ENCODE measurements around the gene RPL18. TPM values are rescaled to one million over a fixed set of nuclear protein-coding genes. Genes with fewer than 3 reads are reported as not detected.

Gene RPL18
- total and polyA plus RNA-seq, 9 of the 15 experiments (the other 6 are each of a cell fraction or from before 2014, with no cell fraction given) = 312 to 2,635 (median 1,653) TPM

DNA sequence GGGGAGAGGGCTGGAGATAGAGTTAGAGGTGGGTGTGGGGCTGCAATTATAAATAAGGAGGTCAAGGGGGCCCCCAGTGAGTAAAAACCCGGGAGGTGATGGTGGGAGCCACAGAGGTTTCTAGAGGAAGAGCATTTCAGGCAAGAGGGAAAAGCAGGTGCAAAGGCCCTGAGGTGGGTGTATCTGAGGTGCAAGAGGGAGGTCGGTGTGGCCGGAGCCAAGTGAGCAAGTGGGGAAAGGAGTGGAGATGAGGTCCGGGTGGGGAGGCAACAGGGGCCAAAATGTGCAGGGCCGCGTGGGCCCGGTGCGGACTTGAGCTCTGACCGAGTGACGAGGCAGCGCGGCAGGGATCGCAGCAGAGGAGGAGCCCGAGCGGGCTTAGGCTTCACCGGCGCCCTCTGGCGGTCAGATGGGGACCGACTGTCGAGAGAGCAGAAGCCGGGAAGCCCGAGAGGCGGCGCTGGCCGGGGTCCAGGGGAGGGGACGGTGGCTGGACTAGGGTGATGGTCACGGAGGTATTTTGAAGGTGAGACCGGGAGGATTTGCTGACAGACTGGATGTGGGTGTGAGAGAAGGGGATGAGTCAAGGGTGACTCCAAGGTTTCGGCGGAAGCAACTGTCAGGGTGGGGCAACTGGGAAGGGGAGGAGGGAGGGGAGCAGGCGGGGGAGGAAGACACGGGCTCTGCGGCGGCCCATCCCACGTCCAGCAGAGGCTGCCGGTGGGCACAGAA is 30.1 kb downstream of the RPL18 start (continued):
- TF ChIP-seq, protein P1, sequence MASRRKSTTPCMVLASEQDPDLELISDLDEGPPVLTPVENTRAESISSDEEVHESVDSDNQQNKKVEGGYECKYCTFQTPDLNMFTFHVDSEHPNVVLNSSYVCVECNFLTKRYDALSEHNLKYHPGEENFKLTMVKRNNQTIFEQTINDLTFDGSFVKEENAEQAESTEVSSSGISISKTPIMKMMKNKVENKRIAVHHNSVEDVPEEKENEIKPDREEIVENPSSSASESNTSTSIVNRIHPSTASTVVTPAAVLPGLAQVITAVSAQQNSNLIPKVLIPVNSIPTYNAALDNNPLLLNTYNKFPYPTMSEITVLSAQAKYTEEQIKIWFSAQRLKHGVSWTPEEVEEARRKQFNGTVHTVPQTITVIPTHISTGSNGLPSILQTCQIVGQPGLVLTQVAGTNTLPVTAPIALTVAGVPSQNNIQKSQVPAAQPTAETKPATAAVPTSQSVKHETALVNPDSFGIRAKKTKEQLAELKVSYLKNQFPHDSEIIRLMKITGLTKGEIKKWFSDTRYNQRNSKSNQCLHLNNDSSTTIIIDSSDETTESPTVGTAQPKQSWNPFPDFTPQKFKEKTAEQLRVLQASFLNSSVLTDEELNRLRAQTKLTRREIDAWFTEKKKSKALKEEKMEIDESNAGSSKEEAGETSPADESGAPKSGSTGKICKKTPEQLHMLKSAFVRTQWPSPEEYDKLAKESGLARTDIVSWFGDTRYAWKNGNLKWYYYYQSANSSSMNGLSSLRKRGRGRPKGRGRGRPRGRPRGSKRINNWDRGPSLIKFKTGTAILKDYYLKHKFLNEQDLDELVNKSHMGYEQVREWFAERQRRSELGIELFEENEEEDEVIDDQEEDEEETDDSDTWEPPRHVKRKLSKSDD (conservative IDR thresholded peaks at IDR 0.05; ENCODE audit: low read length) = no peak
- TF ChIP-seq, protein P2, sequence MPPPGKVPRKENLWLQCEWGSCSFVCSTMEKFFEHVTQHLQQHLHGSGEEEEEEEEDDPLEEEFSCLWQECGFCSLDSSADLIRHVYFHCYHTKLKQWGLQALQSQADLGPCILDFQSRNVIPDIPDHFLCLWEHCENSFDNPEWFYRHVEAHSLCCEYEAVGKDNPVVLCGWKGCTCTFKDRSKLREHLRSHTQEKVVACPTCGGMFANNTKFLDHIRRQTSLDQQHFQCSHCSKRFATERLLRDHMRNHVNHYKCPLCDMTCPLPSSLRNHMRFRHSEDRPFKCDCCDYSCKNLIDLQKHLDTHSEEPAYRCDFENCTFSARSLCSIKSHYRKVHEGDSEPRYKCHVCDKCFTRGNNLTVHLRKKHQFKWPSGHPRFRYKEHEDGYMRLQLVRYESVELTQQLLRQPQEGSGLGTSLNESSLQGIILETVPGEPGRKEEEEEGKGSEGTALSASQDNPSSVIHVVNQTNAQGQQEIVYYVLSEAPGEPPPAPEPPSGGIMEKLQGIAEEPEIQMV (tag; conservative IDR thresholded peaks at IDR 0.05; ENCODE audit: low read depth) = no peak
- no peak for TF ChIP-seq SRSF1 (IDR thresholded peaks at IDR 0.05; ENCODE audit: low read depth, low read length)
- no peak for TF ChIP-seq ZNF143 (CRISPR knock-in tag; IDR thresholded peaks at IDR 0.05)
- no peak for TF ChIP-seq NR4A1 (CRISPR knock-in tag; IDR thresholded peaks at IDR 0.05)
- 0 out of 2 replicates have a peak, but pooled peaks have one; percentile 25 for TF ChIP-seq NR4A1 (tag; IDR thresholded peaks at IDR 0.05)
- peak; percentile 73; the same call in 1 of the 2 replicates for TF ChIP-seq FOXM1 (IDR thresholded peaks at IDR 0.05; ENCODE audit: low read depth)
- TF ChIP-seq FOXM1 (CRISPR knock-in tag; IDR thresholded peaks at IDR 0.05; ENCODE audit: low read depth) = peak; percentile 67; the same call in 1 of the 2 replicates
- TF ChIP-seq, protein P3, sequence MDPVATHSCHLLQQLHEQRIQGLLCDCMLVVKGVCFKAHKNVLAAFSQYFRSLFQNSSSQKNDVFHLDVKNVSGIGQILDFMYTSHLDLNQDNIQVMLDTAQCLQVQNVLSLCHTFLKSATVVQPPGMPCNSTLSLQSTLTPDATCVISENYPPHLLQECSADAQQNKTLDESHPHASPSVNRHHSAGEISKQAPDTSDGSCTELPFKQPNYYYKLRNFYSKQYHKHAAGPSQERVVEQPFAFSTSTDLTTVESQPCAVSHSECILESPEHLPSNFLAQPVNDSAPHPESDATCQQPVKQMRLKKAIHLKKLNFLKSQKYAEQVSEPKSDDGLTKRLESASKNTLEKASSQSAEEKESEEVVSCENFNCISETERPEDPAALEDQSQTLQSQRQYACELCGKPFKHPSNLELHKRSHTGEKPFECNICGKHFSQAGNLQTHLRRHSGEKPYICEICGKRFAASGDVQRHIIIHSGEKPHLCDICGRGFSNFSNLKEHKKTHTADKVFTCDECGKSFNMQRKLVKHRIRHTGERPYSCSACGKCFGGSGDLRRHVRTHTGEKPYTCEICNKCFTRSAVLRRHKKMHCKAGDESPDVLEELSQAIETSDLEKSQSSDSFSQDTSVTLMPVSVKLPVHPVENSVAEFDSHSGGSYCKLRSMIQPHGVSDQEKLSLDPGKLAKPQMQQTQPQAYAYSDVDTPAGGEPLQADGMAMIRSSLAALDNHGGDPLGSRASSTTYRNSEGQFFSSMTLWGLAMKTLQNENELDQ (CRISPR knock-in tag; IDR thresholded peaks at IDR 0.05; ENCODE audit: borderline replicate concordance) = no peak; the same call in 1 of the 2 replicates
- TF ChIP-seq ZKSCAN3 (CRISPR knock-in tag; IDR thresholded peaks at IDR 0.05) = no peak
- TF ChIP-seq, protein P4, sequence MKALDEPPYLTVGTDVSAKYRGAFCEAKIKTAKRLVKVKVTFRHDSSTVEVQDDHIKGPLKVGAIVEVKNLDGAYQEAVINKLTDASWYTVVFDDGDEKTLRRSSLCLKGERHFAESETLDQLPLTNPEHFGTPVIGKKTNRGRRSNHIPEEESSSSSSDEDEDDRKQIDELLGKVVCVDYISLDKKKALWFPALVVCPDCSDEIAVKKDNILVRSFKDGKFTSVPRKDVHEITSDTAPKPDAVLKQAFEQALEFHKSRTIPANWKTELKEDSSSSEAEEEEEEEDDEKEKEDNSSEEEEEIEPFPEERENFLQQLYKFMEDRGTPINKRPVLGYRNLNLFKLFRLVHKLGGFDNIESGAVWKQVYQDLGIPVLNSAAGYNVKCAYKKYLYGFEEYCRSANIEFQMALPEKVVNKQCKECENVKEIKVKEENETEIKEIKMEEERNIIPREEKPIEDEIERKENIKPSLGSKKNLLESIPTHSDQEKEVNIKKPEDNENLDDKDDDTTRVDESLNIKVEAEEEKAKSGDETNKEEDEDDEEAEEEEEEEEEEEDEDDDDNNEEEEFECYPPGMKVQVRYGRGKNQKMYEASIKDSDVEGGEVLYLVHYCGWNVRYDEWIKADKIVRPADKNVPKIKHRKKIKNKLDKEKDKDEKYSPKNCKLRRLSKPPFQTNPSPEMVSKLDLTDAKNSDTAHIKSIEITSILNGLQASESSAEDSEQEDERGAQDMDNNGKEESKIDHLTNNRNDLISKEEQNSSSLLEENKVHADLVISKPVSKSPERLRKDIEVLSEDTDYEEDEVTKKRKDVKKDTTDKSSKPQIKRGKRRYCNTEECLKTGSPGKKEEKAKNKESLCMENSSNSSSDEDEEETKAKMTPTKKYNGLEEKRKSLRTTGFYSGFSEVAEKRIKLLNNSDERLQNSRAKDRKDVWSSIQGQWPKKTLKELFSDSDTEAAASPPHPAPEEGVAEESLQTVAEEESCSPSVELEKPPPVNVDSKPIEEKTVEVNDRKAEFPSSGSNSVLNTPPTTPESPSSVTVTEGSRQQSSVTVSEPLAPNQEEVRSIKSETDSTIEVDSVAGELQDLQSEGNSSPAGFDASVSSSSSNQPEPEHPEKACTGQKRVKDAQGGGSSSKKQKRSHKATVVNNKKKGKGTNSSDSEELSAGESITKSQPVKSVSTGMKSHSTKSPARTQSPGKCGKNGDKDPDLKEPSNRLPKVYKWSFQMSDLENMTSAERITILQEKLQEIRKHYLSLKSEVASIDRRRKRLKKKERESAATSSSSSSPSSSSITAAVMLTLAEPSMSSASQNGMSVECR (CRISPR knock-in tag; IDR thresholded peaks at IDR 0.05) = no peak
- TF ChIP-seq RAD21 (CRISPR knock-in tag; conservative IDR thresholded peaks at IDR 0.05 in 1 of 2, IDR thresholded peaks at IDR 0.05 in 1 of 2) = peak; percentile 60 to 77
- TF ChIP-seq FOXA3 (CRISPR knock-in tag; conservative IDR thresholded peaks at IDR 0.05 in 1 of 2, IDR thresholded peaks at IDR 0.05 in 1 of 2) = 0 out of 4 replicates have a peak, but pooled peaks of 1 of the 2 experiments have one; percentile 33
- TF ChIP-seq ZNF121 (CRISPR knock-in tag; conservative IDR thresholded peaks at IDR 0.05) = peak; percentile 30

All from K562 (cell line).